Transverse colon (tissue), 4 donors: Measurements from ENCODE around the gene C11orf68. TPM values are rescaled to one million over a fixed set of nuclear protein-coding genes. Genes with fewer than 3 reads are reported as not detected.

Experiments
- DNase-seq: peaks from one replicate; pipeline ENCODE4 v3.0.0-alpha.2; 2019
- H3K27ac ChIP-seq, 4 donors: fragments of 200-600 bp; sonication (generic); 2 replicates each; pipeline ENCODE4 v1.5.1; 2016 to 2018; ENCODE audit warnings: inconsistent platforms in 4 of 4
- H3K27me3 ChIP-seq: fragments of 200-600 bp; sonication (generic); 2 replicates; pipeline ENCODE4 v1.5.1; 2017; ENCODE audit warnings: inconsistent platforms
- H3K36me3 ChIP-seq, 4 donors: fragments of 200-600 bp; sonication (generic); 2 replicates each; pipeline ENCODE4 v1.5.1; 2017 to 2019; ENCODE audit warnings: inconsistent platforms in 4 of 4
- H3K4me1 ChIP-seq, 4 donors: fragments of 200-600 bp; sonication (generic); 2 replicates each; pipeline ENCODE4 v1.5.1; 2017 to 2020; ENCODE audit warnings: inconsistent platforms in 4 of 4
- H3K4me3 ChIP-seq, 4 donors: fragments of 200-600 bp; sonication (generic); 1 replicate in 1 of 4; 2 replicates in 3 of 4; pipeline versions ENCODE4 v1.5.1 to v1.6.1; 2017 to 2019; ENCODE audit warnings: inconsistent platforms in 4 of 4
- H3K9me3 ChIP-seq, 2 donors: fragments of 200-600 bp; sonication (generic); 2 replicates each; pipeline ENCODE4 v1.5.1; 2017 to 2019; ENCODE audit warnings: inconsistent platforms in 2 of 2
- EP300 ChIP-seq: sonication (generic); formaldehyde crosslinking; IDR thresholded peaks from one replicate; pipeline ENCODE4 v1.6.1; 2017; ENCODE audit warnings: antibody characterized with exemption, low read depth
- POLR2A ChIP-seq: fragments of 450-650 bp; IDR thresholded peaks from one replicate; pipeline ENCODE4 v1.6.1; 2016; ENCODE audit warnings: antibody characterized with exemption, mild to moderate bottlenecking, moderate library complexity
- POLR2AphosphoS5 ChIP-seq, 3 donors: sonication (generic); formaldehyde crosslinking; IDR thresholded peaks; one replicate each; pipeline ENCODE4 v1.6.1; 2016; ENCODE audit warnings: antibody characterized with exemption in 3 of 3
- WGBS, 2 donors: methylation state at CpG; one replicate each; pipeline ENCODE4 v1.1.5; 2018; ENCODE audit warnings: low coverage in 1 of 2; 5-methylcytosine and 5-hydroxymethylcytosine counted together
- in situ Hi-C, 4 donors: fragments of 200-750 bp; cut with MboI; loops; one replicate each; pipeline versions ENCODE4 v1.15.0 to v1.15.1; 2017; ENCODE audit warnings: low sequenced_read_pairs in 3 of 4, low pct_ligation_motif_present in 1 of 4, low pct_unique_long_range_greater_than_20kb in 1 of 4
- intact Hi-C: fragments of 100-400 bp; cut with DNase I; formaldehyde crosslinking; loops from one replicate; pipeline ENCODE4 v1.15.1; 2023; ENCODE audit warnings: low total_unique reads
- total RNA-seq, 4 donors: library from RNA; depleted of rRNA; stranded (reverse); fragments of >200 nt; gene quantifications; one replicate each; pipeline ENCODE4 v1.1.0, GENCODE V29; 2016
- TF ChIP-seq, protein P1 (sequence below), 5 experiments: fragments of 200-600 bp in 3 of 5; fragments of 450-650 bp in 2 of 5; sonication (generic) in 3 of 5; IDR thresholded peaks; 1 replicate in 2 of 5; 2 replicates in 3 of 5; pipeline ENCODE4 v1.5.1; 2016 to 2017; ENCODE audit warnings: antibody characterized with exemption in 5 of 5, inconsistent platforms in 3 of 5, mild to moderate bottlenecking in 2 of 5, moderate library complexity in 1 of 5

The C11orf68 gene
- total RNA-seq, 4 donors from 2014 or later, result 15.2 to 59.5 (median 22.8) TPM

- intact Hi-C loops, result no loop called here
- H3K9me3 ChIP-seq, result no peaks in the 10 kb centered on the region
- peaks cover 9 to 37% (median 20%) of the 10 kb centered on the region in 4 donors for H3K4me1 ChIP-seq
- H3K27ac ChIP-seq, result peak overlapping the region; percentile 88 to 92 (median 90)
- WGBS, 2 donors, result 68% methylated on average over 24 of the region's 24 CpGs; no CpG with 5 or more reads in 1 of the 2 donors
- H3K36me3 ChIP-seq, result no peaks in the 10 kb centered on the region
- no peak for DNase-seq
- no peak for TF ChIP-seq EP300
- peak in 1 of 3 donors; percentile 3 for TF ChIP-seq POLR2AphosphoS5 (IDR thresholded peaks at IDR 0.05)
- no peaks in the 10 kb centered on the region for H3K27me3 ChIP-seq
- peak overlapping the region in 1 of 4 donors; percentile 63 for H3K4me3 ChIP-seq
- in situ Hi-C loops, result loop anchor here in 1 of 4 donors (10.0 kb wide), 1 partner anchor 124 kb away; no protein-coding TSS in a partner anchor
Observed at GRCh38 chr11:65870706-65871681, 47.9 kb downstream of the C11orf68 start.

DNA sequence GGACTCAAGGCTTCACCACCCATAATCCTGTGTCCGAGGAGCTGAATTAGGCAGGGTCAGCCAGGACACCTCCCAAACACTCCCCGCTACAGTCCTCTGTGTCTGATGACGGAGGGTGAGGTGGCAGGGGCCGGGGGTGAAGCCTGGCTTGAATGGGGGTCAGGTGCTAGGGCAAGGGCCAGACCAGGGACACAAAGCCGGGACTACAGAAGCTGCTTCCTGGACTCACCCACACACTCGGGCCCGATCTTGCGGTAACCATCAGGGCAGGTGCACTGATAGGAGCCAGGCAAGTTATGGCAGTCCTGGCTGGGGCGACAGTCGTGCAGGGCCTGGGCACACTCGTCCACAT lies 48.6 kb downstream of the C11orf68 start:
- Histone ChIP-seq H3K4me1 (peaks cover 9 to 37% (median 20%) of the 10 kb centered on the region in 4 donors), H3K9me3 (no peaks in the 10 kb centered on the region), H3K27ac (peak overlapping the region in 3 of 4 donors; percentile 88 to 92 (median 90)), H3K36me3 (peaks cover 0 to 1% (median 0%) of the 10 kb centered on the region in 4 donors), H3K27me3 (no peaks in the 10 kb centered on the region), H3K4me3 (no peak overlapping the region)
- no peak for DNase-seq
- in situ Hi-C loops, result loop anchor here in 1 of 4 donors (10.0 kb wide), 1 partner anchor 125 kb away; no protein-coding TSS in a partner anchor
- intact Hi-C loops, result no loop called here
- WGBS, 2 donors, result 67% methylated on average over 11 of the region's 11 CpGs; no CpG with 5 or more reads in 1 of the 2 donors
- TF ChIP-seq EP300, result no peak
- TF ChIP-seq POLR2A, result no peak
- TF ChIP-seq, protein P1, sequence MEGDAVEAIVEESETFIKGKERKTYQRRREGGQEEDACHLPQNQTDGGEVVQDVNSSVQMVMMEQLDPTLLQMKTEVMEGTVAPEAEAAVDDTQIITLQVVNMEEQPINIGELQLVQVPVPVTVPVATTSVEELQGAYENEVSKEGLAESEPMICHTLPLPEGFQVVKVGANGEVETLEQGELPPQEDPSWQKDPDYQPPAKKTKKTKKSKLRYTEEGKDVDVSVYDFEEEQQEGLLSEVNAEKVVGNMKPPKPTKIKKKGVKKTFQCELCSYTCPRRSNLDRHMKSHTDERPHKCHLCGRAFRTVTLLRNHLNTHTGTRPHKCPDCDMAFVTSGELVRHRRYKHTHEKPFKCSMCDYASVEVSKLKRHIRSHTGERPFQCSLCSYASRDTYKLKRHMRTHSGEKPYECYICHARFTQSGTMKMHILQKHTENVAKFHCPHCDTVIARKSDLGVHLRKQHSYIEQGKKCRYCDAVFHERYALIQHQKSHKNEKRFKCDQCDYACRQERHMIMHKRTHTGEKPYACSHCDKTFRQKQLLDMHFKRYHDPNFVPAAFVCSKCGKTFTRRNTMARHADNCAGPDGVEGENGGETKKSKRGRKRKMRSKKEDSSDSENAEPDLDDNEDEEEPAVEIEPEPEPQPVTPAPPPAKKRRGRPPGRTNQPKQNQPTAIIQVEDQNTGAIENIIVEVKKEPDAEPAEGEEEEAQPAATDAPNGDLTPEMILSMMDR (IDR thresholded peaks at IDR 0.05), result no peak
- no peak for TF ChIP-seq POLR2AphosphoS5 (IDR thresholded peaks at IDR 0.05)

DNA sequence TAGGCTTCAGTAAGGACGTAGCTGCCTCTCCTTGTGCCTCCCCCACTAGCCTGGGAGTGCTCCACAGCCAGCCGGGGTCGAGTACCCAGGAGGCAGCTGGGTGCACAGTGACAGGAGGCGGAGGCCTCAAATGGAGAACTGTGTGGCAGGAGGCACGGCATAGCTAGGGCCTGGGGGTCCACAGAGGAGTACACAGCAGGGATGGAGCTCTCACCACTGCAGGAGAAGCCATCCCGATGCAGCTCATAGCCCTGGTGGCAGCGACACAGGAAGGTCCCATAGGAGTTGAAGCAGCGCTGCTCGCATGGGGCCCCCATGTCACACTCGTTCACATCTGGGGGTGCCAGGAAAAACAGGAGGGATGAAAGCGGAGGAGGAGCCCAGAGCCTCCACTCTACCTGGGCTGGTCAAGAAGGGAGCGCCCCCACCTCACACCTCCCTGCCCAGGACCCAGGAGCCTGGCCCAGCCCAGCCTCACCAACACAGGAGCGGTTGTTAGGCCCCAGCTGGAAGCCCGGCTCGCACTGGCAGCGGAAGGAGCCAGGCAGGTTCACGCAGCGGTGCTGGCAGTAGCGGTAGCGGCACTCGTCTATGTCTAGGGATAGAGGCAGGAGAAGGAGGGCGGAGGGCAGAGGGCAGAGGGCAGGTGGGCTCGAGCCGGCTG lies 49.1 kb downstream of the C11orf68 start:
- H3K4me1 ChIP-seq, result peaks cover 9 to 37% (median 20%) of the 10 kb centered on the region in 4 donors
- 74% methylated on average over 23 of the region's 24 CpGs; no CpG with 5 or more reads in 1 of the 2 donors for WGBS, 2 donors
- peak overlapping the region in 1 of 4 donors; percentile 92 for H3K27ac ChIP-seq
- no peak for DNase-seq
- H3K9me3 ChIP-seq, result no peaks in the 10 kb centered on the region
- TF ChIP-seq POLR2A, result no peak
- no peak for TF ChIP-seq POLR2AphosphoS5 (IDR thresholded peaks at IDR 0.05)
- TF ChIP-seq, protein P1 (IDR thresholded peaks at IDR 0.05), result no peak
- TF ChIP-seq EP300, result no peak
- in situ Hi-C loops, result loop anchor here in 1 of 4 donors (10.0 kb wide), 1 partner anchor 125 kb away; no protein-coding TSS in a partner anchor
- no peak overlapping the region for H3K4me3 ChIP-seq
- peaks cover 0 to 6% (median 1%) of the 10 kb centered on the region in 4 donors for H3K36me3 ChIP-seq
- H3K27me3 ChIP-seq, result no peaks in the 10 kb centered on the region
- intact Hi-C loops, result no loop called here

DNA sequence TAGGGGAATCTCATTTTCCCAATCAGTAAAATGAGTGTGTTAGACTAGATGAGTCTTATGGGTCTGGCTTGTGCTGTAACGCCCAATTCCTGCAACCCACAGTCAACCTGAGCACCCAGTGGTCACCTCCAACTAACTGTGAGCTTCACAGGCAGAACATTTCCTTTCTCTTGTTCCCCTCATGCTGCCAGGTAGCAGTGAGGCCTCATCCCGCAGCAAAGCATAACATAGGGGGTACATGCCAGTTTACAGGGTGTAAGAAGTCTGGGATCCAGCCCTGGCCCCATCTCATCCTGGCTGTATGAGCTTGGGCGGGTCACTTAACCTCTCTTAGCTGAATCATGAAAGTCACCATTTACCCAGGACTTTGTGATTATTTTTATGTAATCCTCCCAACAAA lies 50.0 kb downstream of the C11orf68 start:
- intact Hi-C loops (no loop called here), in situ Hi-C loops (no loop called here)
- peaks cover 9 to 34% (median 18%) of the 10 kb centered on the region in 4 donors for H3K4me1 ChIP-seq
- H3K27me3 ChIP-seq, result no peaks in the 10 kb centered on the region
- H3K4me3 ChIP-seq, result no peak overlapping the region
- no peaks in the 10 kb centered on the region for H3K9me3 ChIP-seq
- DNase-seq, result no peak
- H3K27ac ChIP-seq, result no peak overlapping the region
- TF ChIP-seq EP300 (no peak), POLR2A (peak; percentile 18)
- H3K36me3 ChIP-seq, result peaks cover 0 to 15% (median 6%) of the 10 kb centered on the region in 4 donors
- 90 to 92% methylated on average over 2 to 3 of the region's 3 CpGs for WGBS, 2 donors
